HG03159 (cell line): ENCODE data around the gene KDM6A.
"Not testable (repeated sequence)": the region's sequence is repeated elsewhere in the genome, so short reads cannot be mapped to it uniquely, and the experiment has no call there.

ENCODE experiments used
- ATAC-seq: cut with Tn5 transposase; IDR thresholded peaks from one replicate; pipeline ENCODE4 v1.9.1; 2021; ENCODE audit warnings: mild to moderate bottlenecking, moderate library complexity; ENCODE audit not compliant: unreplicated experiment

Gene KDM6A

GRCh38 chrX:44884944-44885343, 12.0 kb downstream of the KDM6A start:
- ATAC-seq: no peak

GRCh38 chrX:44889824-44890223, 16.8 kb downstream of the KDM6A start:
- ATAC-seq: no peak

- no peak for ATAC-seq
Measured at GRCh38 chrX:44890247-44890646, 17.3 kb downstream of the KDM6A start.

GRCh38 chrX:44890687-44891086, 17.7 kb downstream of the KDM6A start:
- ATAC-seq: not testable (repeated sequence)

- ATAC-seq: no peak
Measured at GRCh38 chrX:44891642-44892041, 18.7 kb downstream of the KDM6A start.

GRCh38 chrX:44896876-44897186, 23.8 kb downstream of the KDM6A start:
- ATAC-seq: no peak

GRCh38 chrX:44897539-44897938, 24.6 kb downstream of the KDM6A start:
- no peak for ATAC-seq

GRCh38 chrX:44898411-44899221, 25.6 kb downstream of the KDM6A start:
- ATAC-seq: no peak

GRCh38 chrX:44899946-44900345, 27.0 kb downstream of the KDM6A start:
- ATAC-seq: no peak

- ATAC-seq: no peak
Measured at GRCh38 chrX:44903107-44903506, 30.1 kb downstream of the KDM6A start.

GRCh38 chrX:44903830-44904530, 31.0 kb downstream of the KDM6A start:
- ATAC-seq: peak; percentile 52

GRCh38 chrX:44904542-44905115, 31.6 kb downstream of the KDM6A start:
- ATAC-seq: no peak

- no peak for ATAC-seq
Measured at GRCh38 chrX:44906041-44906440, 33.1 kb downstream of the KDM6A start.

GRCh38 chrX:44906542-44906941, 33.6 kb downstream of the KDM6A start:
- no peak for ATAC-seq

- no peak for ATAC-seq
Measured at GRCh38 chrX:44908153-44908552, 35.2 kb downstream of the KDM6A start.

GRCh38 chrX:44908827-44909226, 35.8 kb downstream of the KDM6A start:
- no peak for ATAC-seq

- not testable (repeated sequence) for ATAC-seq
Measured at GRCh38 chrX:44910508-44910907, 37.5 kb downstream of the KDM6A start.

- not testable (repeated sequence) for ATAC-seq
Measured at GRCh38 chrX:44911074-44911600, 38.1 kb downstream of the KDM6A start.

GRCh38 chrX:44913656-44914531, 40.9 kb downstream of the KDM6A start:
- peak; percentile 50 for ATAC-seq

GRCh38 chrX:44914532-44915198, 41.7 kb downstream of the KDM6A start:
- peak; percentile 94 for ATAC-seq
